Liver (tissue), 9 donors: Measurements from ENCODE around the gene AMZ1. TPM values are rescaled to one million over a fixed set of nuclear protein-coding genes. Genes with fewer than 3 reads are reported as not detected.

ENCODE experiments used
- DNase-seq: peaks from one replicate; pipeline ENCODE4 v3.0.0-alpha.2; 2017; ENCODE audit warnings: low spot score
- H3K27ac ChIP-seq, 2 donors: one replicate each; pipeline ENCODE4 v1.7.0; 2013; ENCODE audit warnings: inconsistent platforms in 2 of 2, low read length in 2 of 2, control low read depth in 1 of 2, low read depth in 1 of 2, mild to moderate bottlenecking in 1 of 2
- H3K27me3 ChIP-seq, 4 donors: one replicate each; pipeline versions ENCODE4 v1.6.1 to v1.7.0; 2013; ENCODE audit warnings: low read length in 3 of 4, inconsistent platforms in 1 of 4, mild to moderate bottlenecking in 1 of 4, moderate library complexity in 1 of 4; ENCODE audit not compliant: control insufficient read depth in 4 of 4, insufficient read depth in 4 of 4
- H3K36me3 ChIP-seq, 4 donors: one replicate each; pipeline versions ENCODE4 v1.6.1 to v1.7.0; 2013; ENCODE audit warnings: low read length in 3 of 4, mild to moderate bottlenecking in 3 of 4, low read depth in 1 of 4, moderate library complexity in 1 of 4; ENCODE audit not compliant: control insufficient read depth in 4 of 4, insufficient read depth in 3 of 4
- H3K4me1 ChIP-seq, 4 donors: one replicate each; pipeline versions ENCODE4 v1.6.1 to v1.7.0; 2013; ENCODE audit warnings: low read length in 3 of 4, mild to moderate bottlenecking in 3 of 4, moderate library complexity in 1 of 4; ENCODE audit not compliant: control insufficient read depth in 4 of 4, insufficient read depth in 4 of 4
- H3K4me3 ChIP-seq, 3 donors: one replicate each; pipeline versions ENCODE4 v1.6.1 to v1.7.0; 2013; ENCODE audit warnings: low read length in 3 of 3, control low read depth in 1 of 3, low read depth in 1 of 3, mild to moderate bottlenecking in 1 of 3
- H3K9ac ChIP-seq, 2 donors: one replicate each; pipeline ENCODE4 v1.7.0; 2013; ENCODE audit warnings: low read length in 2 of 2, mild to moderate bottlenecking in 2 of 2, moderate library complexity in 2 of 2, control low read depth in 1 of 2, low read depth in 1 of 2
- H3K9me3 ChIP-seq, 4 donors: one replicate each; pipeline versions ENCODE4 v1.6.1 to v1.7.0; 2013; ENCODE audit warnings: low read length in 3 of 4; ENCODE audit not compliant: control insufficient read depth in 4 of 4
- ATF3 ChIP-seq: IDR thresholded peaks from 2 replicates; pipeline ENCODE4 v1.6.1; 2016; ENCODE audit warnings: antibody characterized with exemption
- CTCF ChIP-seq: fragments of 150-350 bp; IDR thresholded peaks from 2 replicates; pipeline ENCODE4 v1.5.1; 2017; ENCODE audit warnings: improper control_type of control experiment, low read depth, low read length; ENCODE audit not compliant: missing input control
- EGR1 ChIP-seq, 2 donors: IDR thresholded peaks; 2 replicates each; pipeline ENCODE4 v1.6.1; 2016 to 2018; ENCODE audit warnings: antibody characterized with exemption in 2 of 2, low read depth in 2 of 2
- FOXA1 ChIP-seq: IDR thresholded peaks from 2 replicates; pipeline ENCODE4 v1.6.1; 2016; ENCODE audit warnings: antibody characterized with exemption
- FOXA2 ChIP-seq: IDR thresholded peaks from 2 replicates; pipeline ENCODE4 v1.6.1; 2016; ENCODE audit warnings: antibody characterized with exemption
- GABPA ChIP-seq, 2 donors: IDR thresholded peaks in 1 of 2; conservative IDR thresholded peaks in 1 of 2; 2 replicates each; pipeline ENCODE4 v1.6.1; 2016; ENCODE audit warnings: antibody characterized with exemption in 2 of 2, mild to moderate bottlenecking in 1 of 2, moderate library complexity in 1 of 2
- HNF4A ChIP-seq, 2 donors: conservative IDR thresholded peaks; 2 replicates each; pipeline ENCODE4 v1.6.1; 2016; ENCODE audit warnings: antibody characterized with exemption in 2 of 2, mild to moderate bottlenecking in 2 of 2
- HNF4G ChIP-seq: IDR thresholded peaks from 2 replicates; pipeline ENCODE4 v1.6.1; 2016; ENCODE audit warnings: antibody characterized with exemption
- JUND ChIP-seq, 2 donors: IDR thresholded peaks; 2 replicates each; pipeline ENCODE4 v1.6.1; 2016; ENCODE audit warnings: antibody characterized with exemption in 2 of 2
- MAX ChIP-seq: IDR thresholded peaks from 2 replicates; pipeline ENCODE4 v1.6.1; 2016; ENCODE audit warnings: antibody characterized with exemption
- NR2F2 ChIP-seq: IDR thresholded peaks from 2 replicates; pipeline ENCODE4 v1.6.1; 2016; ENCODE audit warnings: antibody characterized with exemption
- RAD21 ChIP-seq, 2 donors: IDR thresholded peaks; 2 replicates each; pipeline ENCODE4 v1.6.1; 2016; ENCODE audit warnings: antibody characterized with exemption in 2 of 2, mild to moderate bottlenecking in 2 of 2
- REST ChIP-seq: IDR thresholded peaks from 2 replicates; pipeline ENCODE4 v1.6.1; 2016; ENCODE audit warnings: antibody characterized with exemption, mild to moderate bottlenecking
- RXRA ChIP-seq, 2 donors: IDR thresholded peaks; 2 replicates each; pipeline ENCODE4 v1.6.1; 2017 to 2018; ENCODE audit warnings: antibody characterized with exemption in 2 of 2, mild to moderate bottlenecking in 1 of 2
- SP1 ChIP-seq: IDR thresholded peaks from 2 replicates; pipeline ENCODE4 v1.6.1; 2018; ENCODE audit warnings: antibody characterized with exemption, mild to moderate bottlenecking
- TAF1 ChIP-seq: conservative IDR thresholded peaks from 2 replicates; pipeline ENCODE4 v1.6.1; 2016; ENCODE audit warnings: antibody characterized with exemption, mild to moderate bottlenecking
- YY1 ChIP-seq: IDR thresholded peaks from 2 replicates; pipeline ENCODE4 v1.6.1; 2016; ENCODE audit warnings: antibody characterized with exemption, mild to moderate bottlenecking
- ZBTB33 ChIP-seq: IDR thresholded peaks from 2 replicates; pipeline ENCODE4 v1.6.1; 2016; ENCODE audit warnings: antibody characterized with exemption
- WGBS: extraction: QIAGEN DNeasy Blood & Tissue Kit; methylation state at CpG from one replicate; pipeline ENCODE4 v1.1.7; 2013; 5-methylcytosine and 5-hydroxymethylcytosine counted together
- polyA plus RNA-seq, 2 donors: library from polyadenylated mRNA; stranded (reverse) in 1 of 2; unstranded in 1 of 2; fragments of 200-250 nt in 1 of 2; fragments of >200 nt in 1 of 2; fragmentation: Nextera tagmentation in 1 of 2; extraction: Ambion mirVana in 1 of 2; gene quantifications; one replicate each; pipeline versions ENCODE4 v1.2.1 to v1.2.3, GENCODE V29; 2013 to 2015
- total RNA-seq, 2 donors: library from RNA; depleted of rRNA; stranded (reverse); fragments of >200 nt; gene quantifications; one replicate each; pipeline ENCODE4 v1.2.3, GENCODE V29; 2014
- donor health status: healthy.
- donor health status: healthy.
- donor health status: healthy.
- donor health status: healthy.
- donor health status: healthy.

Gene AMZ1
- total RNA-seq (1 to 10 TPM in 1 of 2 donors, not detected in 1; 1.3 TPM), polyA plus RNA-seq (1 to 10 TPM in 1 of 2 donors, under 1 TPM in 1; 0.10 to 1.1 TPM)

- Histone ChIP-seq H3K9ac (no peak within 1 kb of the TSS), H3K9me3 (no peaks in the 10 kb centered on the region), H3K27ac (no peak within 1 kb of the TSS), H3K27me3 (peaks cover 0 to 2% (median 0%) of the 10 kb centered on the region in 4 donors), H3K4me1 (peaks cover 2 to 13% (median 5%) of the 10 kb centered on the region in 4 donors), H3K36me3 (no peaks in the 10 kb centered on the region), H3K4me3 (peak within 1 kb of the TSS in 1 of 3 donors; percentile 28)
- 5% methylated on average over 41 of the region's 41 CpGs for WGBS
- no peak for DNase-seq
- TF ChIP-seq CTCF (no peak), GABPA (IDR thresholded peaks at IDR 0.05 in 1 of 2, conservative IDR thresholded peaks at IDR 0.05 in 1 of 2) (no peak), NR2F2 (no peak), ATF3 (no peak), ZBTB33 (no peak), TAF1 (no peak), RAD21 (IDR thresholded peaks at IDR 0.05) (no peak), SP1 (no peak), EGR1 (IDR thresholded peaks at IDR 0.05; ENCODE audit: low read depth in 2 of 2) (no peak), MAX (no peak)
These were observed at the start of gene AMZ1 for GRCh38 chr7:2687881-2688318. TSS of gene AMZ1 (plus strand) at chr7:2688202. CDS start at chr7:2700452, 12,250 bp downstream.

- H3K9ac ChIP-seq: peak overlapping the region; percentile 56 to 61
- H3K27ac ChIP-seq: peak overlapping the region; percentile 90 to 94
- peak; percentile 71 for DNase-seq
- TF ChIP-seq YY1 (peak; percentile 75), HNF4A (conservative IDR thresholded peaks at IDR 0.05) (peak; percentile 98), SP1 (peak; percentile 96), HNF4G (peak; percentile 97), FOXA2 (no peak), ZBTB33 (peak; percentile 75), RAD21 (IDR thresholded peaks at IDR 0.05) (peak; percentile 29 to 43), GABPA (IDR thresholded peaks at IDR 0.05 in 1 of 2, conservative IDR thresholded peaks at IDR 0.05 in 1 of 2) (peak in 1 of 2 donors; percentile 58), RXRA (IDR thresholded peaks at IDR 0.05) (peak; percentile 91 to 95), REST (peak; percentile 38), FOXA1 (no peak), EGR1 (IDR thresholded peaks at IDR 0.05; ENCODE audit: low read depth in 2 of 2) (peak in 1 of 2 donors; percentile 90), CTCF (no peak), JUND (IDR thresholded peaks at IDR 0.05) (peak in 1 of 2 donors; percentile 68), NR2F2 (peak; percentile 44)
These were observed 49.6 kb upstream of the AMZ1 start for GRCh38 chr7:2638224-2638991.

More at GRCh38 chr7:2638224-2638991, 49.6 kb upstream of the AMZ1 start:
- 35% methylated on average over 34 of the region's 34 CpGs for WGBS
- no peaks in the 10 kb centered on the region for H3K9me3 ChIP-seq
- H3K36me3 ChIP-seq: no peaks in the 10 kb centered on the region
- H3K27me3 ChIP-seq: no peaks in the 10 kb centered on the region
- no peak overlapping the region for H3K4me3 ChIP-seq
- H3K4me1 ChIP-seq: peaks cover 44 to 84% (median 68%) of the 10 kb centered on the region in 4 donors
